ENCODE data around the gene TULP4.

The TULP4 gene

DNA sequence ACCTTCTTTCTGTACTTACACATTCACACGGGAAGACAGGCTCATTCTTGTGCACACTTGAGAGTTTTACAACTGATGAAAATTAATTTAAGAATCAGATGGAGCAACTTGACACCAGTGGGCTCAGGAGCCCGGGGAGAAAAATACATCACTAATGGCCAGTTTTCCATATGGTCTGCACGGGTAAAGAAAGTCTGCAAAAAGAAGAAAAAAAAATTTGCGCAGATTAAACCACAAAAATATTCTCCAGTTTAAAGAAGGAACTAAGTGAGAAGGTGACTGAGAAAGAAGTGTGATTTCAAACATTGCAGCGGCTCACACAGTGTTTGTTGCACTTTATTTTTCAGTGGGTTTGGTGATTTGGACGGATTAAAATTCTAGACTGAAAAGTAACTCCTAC is at the start of gene TULP4:
TSS of gene TULP4 (plus strand) at position 301 of the 400 bp plus-strand sequence. CDS start 1,552 bp downstream, outside the sequence.
- no peak within 1 kb of the TSS for H3K9ac ChIP-seq (ENCODE audit: low read depth, low read length, poor library complexity, severe bottlenecking)
- no peaks in the 10 kb centered on the region for H3K4me1 ChIP-seq (ENCODE audit: insufficient read depth, low read length, poor library complexity, severe bottlenecking)
- no peak within 1 kb of the TSS for H2AFZ ChIP-seq (ENCODE audit: low read length)
- H3F3A ChIP-seq (ENCODE audit: low read depth), result no peaks in the 10 kb centered on the region
- H3K79me2 ChIP-seq (ENCODE audit: insufficient read depth, low read length), result no peaks in the 10 kb centered on the region
- TF ChIP-seq, protein P1, sequence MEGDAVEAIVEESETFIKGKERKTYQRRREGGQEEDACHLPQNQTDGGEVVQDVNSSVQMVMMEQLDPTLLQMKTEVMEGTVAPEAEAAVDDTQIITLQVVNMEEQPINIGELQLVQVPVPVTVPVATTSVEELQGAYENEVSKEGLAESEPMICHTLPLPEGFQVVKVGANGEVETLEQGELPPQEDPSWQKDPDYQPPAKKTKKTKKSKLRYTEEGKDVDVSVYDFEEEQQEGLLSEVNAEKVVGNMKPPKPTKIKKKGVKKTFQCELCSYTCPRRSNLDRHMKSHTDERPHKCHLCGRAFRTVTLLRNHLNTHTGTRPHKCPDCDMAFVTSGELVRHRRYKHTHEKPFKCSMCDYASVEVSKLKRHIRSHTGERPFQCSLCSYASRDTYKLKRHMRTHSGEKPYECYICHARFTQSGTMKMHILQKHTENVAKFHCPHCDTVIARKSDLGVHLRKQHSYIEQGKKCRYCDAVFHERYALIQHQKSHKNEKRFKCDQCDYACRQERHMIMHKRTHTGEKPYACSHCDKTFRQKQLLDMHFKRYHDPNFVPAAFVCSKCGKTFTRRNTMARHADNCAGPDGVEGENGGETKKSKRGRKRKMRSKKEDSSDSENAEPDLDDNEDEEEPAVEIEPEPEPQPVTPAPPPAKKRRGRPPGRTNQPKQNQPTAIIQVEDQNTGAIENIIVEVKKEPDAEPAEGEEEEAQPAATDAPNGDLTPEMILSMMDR (conservative IDR thresholded peaks at IDR 0.05; ENCODE audit: low read length), result no peak
- no peak within 1 kb of the TSS for H3K4me2 ChIP-seq (ENCODE audit: low read depth, low read length, poor library complexity, severe bottlenecking)
- H3K9me3 ChIP-seq (ENCODE audit: insufficient read depth, low read depth, low read length), result no peaks in the 10 kb centered on the region; the same call in 1 of the 2 replicates
- H3K36me3 ChIP-seq (ENCODE audit: insufficient read depth, low read length), result no peaks in the 10 kb centered on the region
- H3K4me3 ChIP-seq (ENCODE audit: low read length, poor library complexity, severe bottlenecking), result no peak within 1 kb of the TSS
- no peaks in the 10 kb centered on the region for H3K27me3 ChIP-seq (ENCODE audit: insufficient read depth, low read length, poor library complexity, severe bottlenecking)
- H4K20me1 ChIP-seq (ENCODE audit: insufficient read depth, low read length, poor library complexity, severe bottlenecking), result no peaks in the 10 kb centered on the region
- no peaks in the 10 kb centered on the region for H3K9me2 ChIP-seq (replicated peaks; ENCODE audit: low read depth, low read length)

- 0 out of 2 replicates have a peak, but pooled peaks cover 4% of the 10 kb centered on the region for H3K79me2 ChIP-seq (ENCODE audit: insufficient read depth, low read length)
- H3K9me2 ChIP-seq (replicated peaks; ENCODE audit: low read depth, low read length), result no peaks in the 10 kb centered on the region
- no peaks in the 10 kb centered on the region for H3K36me3 ChIP-seq (ENCODE audit: insufficient read depth, low read length)
- peaks cover 4% of the 10 kb centered on the region for H3K4me1 ChIP-seq (ENCODE audit: insufficient read depth, low read length, poor library complexity, severe bottlenecking)
- no peaks in the 10 kb centered on the region for H4K20me1 ChIP-seq (ENCODE audit: insufficient read depth, low read length, poor library complexity, severe bottlenecking)
- H3K4me2 ChIP-seq (ENCODE audit: low read depth, low read length, poor library complexity, severe bottlenecking), result no peak overlapping the region
- H2AFZ ChIP-seq (ENCODE audit: low read length), result no peak overlapping the region
- no peaks in the 10 kb centered on the region for H3K9me3 ChIP-seq (ENCODE audit: insufficient read depth, low read depth, low read length)
- no peaks in the 10 kb centered on the region for H3K27me3 ChIP-seq (ENCODE audit: insufficient read depth, low read length, poor library complexity, severe bottlenecking)
- TF ChIP-seq EZH2phosphoT487 (IDR thresholded peaks at IDR 0.05; ENCODE audit: borderline replicate concordance), result no peak
- TF ChIP-seq, protein P1 (conservative IDR thresholded peaks at IDR 0.05; ENCODE audit: low read length), result no peak
- no peak overlapping the region for H3K4me3 ChIP-seq (ENCODE audit: low read length, poor library complexity, severe bottlenecking)
- H3F3A ChIP-seq (ENCODE audit: low read depth), result no peaks in the 10 kb centered on the region
- H3K9ac ChIP-seq (ENCODE audit: low read depth, low read length, poor library complexity, severe bottlenecking), result no peak overlapping the region
These were observed 49.5 kb upstream of the TULP4 start for GRCh38 chr6:158262755-158263154.

GRCh38 chr6:158264180-158264579 is 48.1 kb upstream of the TULP4 start:
- TF ChIP-seq, protein P1 (conservative IDR thresholded peaks at IDR 0.05; ENCODE audit: low read length), result no peak
- TF ChIP-seq EZH2phosphoT487 (IDR thresholded peaks at IDR 0.05; ENCODE audit: borderline replicate concordance), result no peak

More at GRCh38 chr6:158264180-158264579, 48.1 kb upstream of the TULP4 start:
- no peaks in the 10 kb centered on the region for H4K20me1 ChIP-seq (ENCODE audit: insufficient read depth, low read length, poor library complexity, severe bottlenecking)
- H3K9me2 ChIP-seq (replicated peaks; ENCODE audit: low read depth, low read length), result no peaks in the 10 kb centered on the region
- 0 out of 2 replicates have a peak, but pooled peaks cover 4% of the 10 kb centered on the region for H3K79me2 ChIP-seq (ENCODE audit: insufficient read depth, low read length)
- no peak overlapping the region for H3K4me3 ChIP-seq (ENCODE audit: low read length, poor library complexity, severe bottlenecking)
- H3K9ac ChIP-seq (ENCODE audit: low read depth, low read length, poor library complexity, severe bottlenecking), result no peak overlapping the region
- no peaks in the 10 kb centered on the region for H3F3A ChIP-seq (ENCODE audit: low read depth)
- no peaks in the 10 kb centered on the region for H3K9me3 ChIP-seq (ENCODE audit: insufficient read depth, low read depth, low read length)
- H3K4me1 ChIP-seq (ENCODE audit: insufficient read depth, low read length, poor library complexity, severe bottlenecking), result no peaks in the 10 kb centered on the region
- no peak overlapping the region for H2AFZ ChIP-seq (ENCODE audit: low read length)
- no peaks in the 10 kb centered on the region for H3K27me3 ChIP-seq (ENCODE audit: insufficient read depth, low read length, poor library complexity, severe bottlenecking)
- no peaks in the 10 kb centered on the region for H3K36me3 ChIP-seq (ENCODE audit: insufficient read depth, low read length)
- H3K4me2 ChIP-seq (ENCODE audit: low read depth, low read length, poor library complexity, severe bottlenecking), result no peak overlapping the region

Data from Loucy (cell line).